OCI-LY1 (cell line): ENCODE measurements around the gene TBX1.

ENCODE experiments used
- CTCF ChIP-seq: fragments of 200-600 bp; sonication (generic), shearing (Covaris generic); IDR thresholded peaks from 2 replicates; pipeline ENCODE4 v1.5.1; 2017; ENCODE audit warnings: mild to moderate bottlenecking, antibody characterized with exemption, low read length, moderate library complexity, mixed read lengths
- EZH2 ChIP-seq: fragments of 200-600 bp; sonication (generic), shearing (Covaris generic); IDR thresholded peaks from 2 replicates; pipeline ENCODE4 v1.8.0; 2017; ENCODE audit warnings: borderline replicate concordance, mixed run types, mild to moderate bottlenecking, antibody characterized with exemption, low read length, moderate library complexity, mixed read lengths

- TF ChIP-seq CTCF = no peak
- TF ChIP-seq EZH2 = no peak
Measured at GRCh38 chr22:19748991-19749664, 11.4 kb upstream of the TBX1 start.
